HEK293T (cell line): Measurements from ENCODE around the gene ARHGAP9.
A peak's percentile ranks its signal among the peaks of the same experiment; 100 is the strongest.

Source experiments
- CTCF ChIA-PET: fragments of 350-600 bp; formaldehyde crosslinking; extraction: SDS; loops from one replicate; lab custom pipeline; 2021; ENCODE audit warnings: antibody characterized with exemption, inconsistent platforms; lab: Yijun Ruan, JAX
- POLR2A ChIA-PET: fragments of 350-600 bp; formaldehyde crosslinking; extraction: SDS; loops from one replicate; lab custom pipeline; 2020; ENCODE audit warnings: antibody characterized with exemption, inconsistent platforms; lab: Yijun Ruan, JAX
- DNase-seq: peaks from one replicate; pipeline ENCODE4 v3.0.0; 2012; ENCODE audit warnings: mixed read lengths; ENCODE audit errors: extremely low spot score
- ARNT ChIP-seq: fragments of 450-650 bp; IDR thresholded peaks from 2 replicates; pipeline ENCODE4 v1.6.1; 2017; ENCODE audit warnings: mild to moderate bottlenecking
- BHLHE40 ChIP-seq: fragments of 450-650 bp; IDR thresholded peaks from 2 replicates; pipeline ENCODE4 v1.6.1; 2016; ENCODE audit warnings: mild to moderate bottlenecking, moderate library complexity, borderline replicate concordance
- CTBP1 ChIP-seq: fragments of 450-650 bp; IDR thresholded peaks from 2 replicates; pipeline ENCODE4 v1.6.1; 2016; ENCODE audit warnings: borderline replicate concordance
- ELF4 ChIP-seq: fragments of 450-650 bp; IDR thresholded peaks from 2 replicates; pipeline ENCODE4 v1.6.1; 2017; ENCODE audit warnings: antibody characterized with exemption
- FOXA1 ChIP-seq: fragments of 450-650 bp; IDR thresholded peaks from 2 replicates; pipeline ENCODE4 v1.6.1; 2016; ENCODE audit warnings: mild to moderate bottlenecking
- FOXK2 ChIP-seq: fragments of 450-650 bp; IDR thresholded peaks from 2 replicates; pipeline ENCODE4 v1.6.1; 2016; ENCODE audit warnings: mild to moderate bottlenecking
- FOXM1 ChIP-seq: fragments of 450-650 bp; IDR thresholded peaks from 2 replicates; pipeline ENCODE4 v1.6.1; 2017; ENCODE audit warnings: mild to moderate bottlenecking, borderline replicate concordance
- HDGF ChIP-seq: fragments of 450-650 bp; IDR thresholded peaks from 2 replicates; pipeline ENCODE4 v1.6.1; 2017; ENCODE audit warnings: antibody characterized with exemption, borderline replicate concordance
- L3MBTL2 ChIP-seq: fragments of 450-650 bp; conservative IDR thresholded peaks from 2 replicates; pipeline ENCODE4 v1.6.1; 2016; ENCODE audit warnings: mild to moderate bottlenecking
- LEF1 ChIP-seq: fragments of 450-650 bp; IDR thresholded peaks from 2 replicates; pipeline ENCODE4 v1.6.1; 2017; ENCODE audit warnings: mild to moderate bottlenecking, borderline replicate concordance
- NFRKB ChIP-seq: fragments of 450-650 bp; IDR thresholded peaks from 2 replicates; pipeline ENCODE4 v1.6.1; 2016; ENCODE audit warnings: mild to moderate bottlenecking, moderate library complexity
- SP1 ChIP-seq: fragments of 450-650 bp; IDR thresholded peaks from 2 replicates; pipeline ENCODE4 v1.6.1; 2017
- SUZ12 ChIP-seq: fragments of 450-650 bp; IDR thresholded peaks from 2 replicates; pipeline ENCODE4 v1.6.1; 2016; ENCODE audit warnings: mild to moderate bottlenecking
- TARDBP ChIP-seq: fragments of 450-650 bp; IDR thresholded peaks from 2 replicates; pipeline ENCODE4 v1.6.1; 2016
- ZNF384 ChIP-seq: fragments of 450-650 bp; IDR thresholded peaks from 2 replicates; pipeline ENCODE4 v1.6.1; 2016
- TF ChIP-seq, protein P1 (sequence below): fragments of 450-650 bp; IDR thresholded peaks from 2 replicates; pipeline ENCODE4 v1.6.1; 2016

The ARHGAP9 gene

DNA sequence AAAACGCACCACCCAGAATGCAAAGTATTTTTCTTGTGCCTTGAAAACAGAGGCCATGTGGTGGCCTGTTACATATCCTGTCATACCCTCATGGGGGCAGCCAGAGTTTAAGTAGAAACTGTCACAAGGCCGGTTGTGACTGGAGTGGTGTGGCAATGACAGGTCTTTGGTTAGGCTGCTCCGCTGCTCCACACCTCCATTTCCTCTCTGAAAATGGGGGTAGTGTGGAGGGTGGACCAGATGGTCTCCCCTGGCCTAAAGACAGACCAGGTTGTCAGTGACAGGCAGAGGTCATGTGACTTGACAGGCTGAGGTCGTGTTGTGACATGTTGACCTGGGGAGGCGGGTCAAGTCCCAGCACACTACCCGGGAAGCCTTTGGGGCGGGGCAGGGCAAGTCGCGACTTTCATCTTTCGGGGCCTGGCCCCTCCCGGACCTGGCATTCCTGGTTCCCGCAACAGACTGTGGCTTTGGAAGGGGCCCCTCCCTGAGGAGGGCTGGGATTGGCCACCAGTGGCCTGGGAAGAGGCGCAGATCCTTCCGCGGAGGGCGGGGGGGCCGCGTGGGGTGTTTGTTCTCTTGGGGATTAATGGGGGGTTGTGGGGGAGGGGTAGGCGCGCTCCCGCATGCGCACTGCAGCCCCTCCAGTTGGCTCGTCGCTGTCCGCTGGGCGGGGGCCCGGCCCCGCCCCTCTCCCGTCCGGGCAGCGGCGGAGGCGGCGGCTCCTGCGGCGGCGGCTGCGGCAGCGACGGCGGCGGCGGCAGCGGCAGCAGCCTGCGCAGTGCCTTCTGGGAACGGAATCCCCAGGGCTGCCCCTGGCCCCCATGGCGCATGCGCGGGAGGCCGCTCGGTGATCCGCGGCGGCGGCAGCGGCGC is 42.6 kb upstream of the ARHGAP9 start, which contains the start of gene MBD6:
TSS of gene MBD6 (plus strand) at position 814 of the 876 bp plus-strand sequence. CDS start 1,480 bp downstream, outside the sequence.
- TF ChIP-seq L3MBTL2 (peak; percentile 31; the same call in 1 of the 2 replicates), SP1 (no peak)
- ChIA-PET POLR2A (no interaction called here), CTCF (no interaction called here)
- peak; percentile 92 for DNase-seq

DNA sequence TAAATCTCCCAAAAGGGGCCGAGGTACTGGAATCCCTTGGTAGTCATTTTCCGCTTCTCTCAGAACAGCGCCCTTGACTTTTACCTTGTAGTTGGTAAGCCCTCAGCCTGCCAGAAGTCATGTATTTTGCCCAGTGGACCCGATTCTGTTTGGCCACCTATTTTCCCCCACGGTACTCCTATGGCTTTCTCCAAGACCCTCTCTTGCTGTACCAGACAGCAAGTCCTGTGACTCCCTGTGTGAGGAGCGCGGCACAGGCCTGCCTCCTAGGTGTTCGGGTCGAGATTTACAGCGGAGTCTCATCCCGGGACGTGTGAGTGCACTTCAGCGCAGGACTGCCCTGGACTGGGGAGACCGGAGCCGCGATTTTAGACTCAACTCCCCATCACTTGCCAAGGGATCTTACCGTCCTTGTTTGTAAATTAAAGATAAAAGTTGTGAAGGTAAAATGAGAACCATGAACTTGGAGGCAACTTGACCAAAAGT is 41.9 kb upstream of the ARHGAP9 start:
- POLR2A ChIA-PET = no interaction called here
- no peak for DNase-seq
- CTCF ChIA-PET = no interaction called here
- TF ChIP-seq TARDBP (no peak), FOXK2 (no peak), HDGF (no peak), BHLHE40 (no peak), ARNT (no peak), ZNF384 (no peak), ELF4 (no peak), SP1 (no peak), L3MBTL2 (no peak), FOXA1 (no peak), FOXM1 (no peak), LEF1 (no peak)
- TF ChIP-seq, protein P1, sequence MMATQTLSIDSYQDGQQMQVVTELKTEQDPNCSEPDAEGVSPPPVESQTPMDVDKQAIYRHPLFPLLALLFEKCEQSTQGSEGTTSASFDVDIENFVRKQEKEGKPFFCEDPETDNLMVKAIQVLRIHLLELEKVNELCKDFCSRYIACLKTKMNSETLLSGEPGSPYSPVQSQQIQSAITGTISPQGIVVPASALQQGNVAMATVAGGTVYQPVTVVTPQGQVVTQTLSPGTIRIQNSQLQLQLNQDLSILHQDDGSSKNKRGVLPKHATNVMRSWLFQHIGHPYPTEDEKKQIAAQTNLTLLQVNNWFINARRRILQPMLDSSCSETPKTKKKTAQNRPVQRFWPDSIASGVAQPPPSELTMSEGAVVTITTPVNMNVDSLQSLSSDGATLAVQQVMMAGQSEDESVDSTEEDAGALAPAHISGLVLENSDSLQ = no peak

DNA sequence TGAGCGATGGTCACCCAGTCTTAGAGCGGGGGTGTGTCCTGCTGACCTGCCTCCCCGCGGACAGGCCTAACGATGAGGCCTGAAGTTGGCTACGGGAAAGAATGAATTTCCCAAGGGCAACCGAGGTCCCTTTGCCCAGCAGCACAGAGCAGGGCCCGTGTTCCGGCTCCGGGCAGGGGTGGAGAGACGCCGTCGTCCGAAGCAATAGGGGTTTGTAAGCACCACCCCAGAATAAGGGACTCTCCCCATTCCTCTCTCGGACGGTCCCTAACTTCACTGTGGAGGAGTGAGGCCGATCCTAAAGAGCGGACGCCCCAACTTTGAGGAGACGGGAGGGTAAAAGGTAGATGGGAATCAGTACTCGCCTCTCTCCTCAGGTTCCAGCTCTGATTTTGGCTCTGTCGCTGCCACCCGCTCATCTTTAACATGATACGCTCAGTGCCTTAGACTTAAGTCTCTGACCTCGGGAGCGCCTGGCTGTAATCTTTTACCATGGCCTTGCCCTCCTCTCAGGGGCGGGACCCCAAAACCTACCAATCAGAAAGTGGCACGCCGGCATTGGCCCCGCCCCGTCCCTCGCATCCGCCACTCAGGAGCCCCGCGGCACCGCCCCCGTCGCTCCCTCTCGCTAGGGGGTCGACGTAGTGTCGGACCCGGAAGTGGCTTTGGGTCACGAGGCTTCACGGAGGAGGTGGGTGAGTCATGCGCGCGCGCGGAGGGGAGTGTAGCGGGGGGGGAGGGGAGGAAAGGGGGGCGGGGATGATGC is 40.6 kb upstream of the ARHGAP9 start, which contains the start of gene DDIT3:
TSS of gene DDIT3 (minus strand) at position 462 of the 766 bp plus-strand sequence. CDS start 3,108 bp downstream, outside the sequence.
- CTCF ChIA-PET = interaction anchor here (0.5 to 0.8 kb wide), 3 partner anchors 18 to 61 kb away, joined by 3 read pairs; no protein-coding TSS in a partner anchor
- peak; percentile 95 for DNase-seq
- POLR2A ChIA-PET = interaction anchor here (0.7 to 3.4 kb wide), 26 partner anchors 8 to 392 kb away, joined by 3 to 18 read pairs (median 4); partner anchors contain the start of genes DCTN2, GLI1, INHBE and LRP1
- TF ChIP-seq LEF1 (no peak), TARDBP (no peak), SUZ12 (no peak), FOXM1 (no peak), ELF4 (peak; percentile 97), ARNT (no peak; the same call in 1 of the 2 replicates), BHLHE40 (no peak), FOXK2 (no peak), NFRKB (no peak), CTBP1 (no peak), SP1 (no peak), FOXA1 (no peak), HDGF (no peak), L3MBTL2 (0 out of 2 replicates have a peak, but pooled peaks have one; percentile 11), ZNF384 (no peak)
- TF ChIP-seq, protein P1 = peak; percentile 92

DNA sequence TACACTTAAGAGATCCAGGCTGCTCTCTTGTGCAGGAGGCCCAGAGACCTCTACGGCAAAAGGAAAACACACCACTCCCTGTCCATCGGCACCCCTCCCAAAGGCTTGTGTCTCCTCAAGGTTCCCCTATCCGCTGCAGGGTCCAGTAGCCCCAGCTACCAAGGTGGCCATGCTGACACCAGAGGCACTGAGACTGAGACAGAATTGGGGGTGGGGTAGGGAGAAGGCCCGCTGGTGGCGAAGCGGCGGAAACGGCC is 40.1 kb upstream of the ARHGAP9 start:
- DNase-seq = peak; percentile 22
- CTCF ChIA-PET = interaction anchor here (0.6 kb wide), 1 partner anchor 28 kb away, joined by 3 read pairs; no protein-coding TSS in a partner anchor
- POLR2A ChIA-PET = interaction anchor here (0.9 to 3.4 kb wide), 16 partner anchors 8 to 391 kb away, joined by 3 to 18 read pairs (median 4); partner anchors contain the start of genes DCTN2, GLI1, INHBE and LRP1
- no peak for TF ChIP-seq SP1
- no peak for TF ChIP-seq SUZ12
- TF ChIP-seq NFRKB = no peak
- no peak for TF ChIP-seq ELF4
- no peak for TF ChIP-seq FOXM1
- TF ChIP-seq TARDBP = no peak
- TF ChIP-seq CTBP1 = no peak
- TF ChIP-seq FOXA1 = no peak
- TF ChIP-seq, protein P1 = no peak
- no peak for TF ChIP-seq LEF1
- no peak for TF ChIP-seq FOXK2
- TF ChIP-seq L3MBTL2 = no peak
- TF ChIP-seq HDGF = no peak
- no peak for TF ChIP-seq BHLHE40
- no peak for TF ChIP-seq ZNF384
